GM11168 (cell line): Measurements from ENCODE around the gene KIF3C.
"Not testable (repeated sequence)": the region's sequence is repeated elsewhere in the genome, so short reads cannot be mapped to it uniquely, and the experiment has no call there.

Experiments
- in situ Hi-C: fragments of 300-500 bp; cut with MboI; formaldehyde crosslinking; loops from one replicate; pipeline ENCODE4 v1.12.0; 2022; ENCODE audit warnings: low sequenced_read_pairs; ENCODE audit not compliant: unreplicated experiment

Gene KIF3C

GRCh38 chr2:25982273-25982967 lies at the start of gene KIF3C:
Gene KIF3C, minus strand, starts transcription at chr2:25982497. Its CDS starts 580 bp downstream, at chr2:25981917.
- in situ Hi-C loops: loop anchor here (10.0 kb wide), 1 partner anchor 162 kb away; no protein-coding TSS in a partner anchor

GRCh38 chr2:26028083-26028482 lies 45.8 kb upstream of the KIF3C start:
- in situ Hi-C loops: not testable (repeated sequence)

GRCh38 chr2:26025509-26025908 lies 43.2 kb upstream of the KIF3C start:
- in situ Hi-C loops: no loop called here

- in situ Hi-C loops: no loop called here
Measured at GRCh38 chr2:26024260-26024659, 42.0 kb upstream of the KIF3C start.

- in situ Hi-C loops: no loop called here
Measured at GRCh38 chr2:26020231-26020640, 37.9 kb upstream of the KIF3C start.

GRCh38 chr2:26018184-26019055 lies 36.1 kb upstream of the KIF3C start:
- in situ Hi-C loops: no loop called here

GRCh38 chr2:26017464-26018183 lies 35.3 kb upstream of the KIF3C start:
- in situ Hi-C loops: no loop called here

- in situ Hi-C loops: not testable (repeated sequence)
Measured at GRCh38 chr2:26016706-26017045, 34.4 kb upstream of the KIF3C start.

GRCh38 chr2:26016012-26016705 lies 33.9 kb upstream of the KIF3C start:
- in situ Hi-C loops: no loop called here

GRCh38 chr2:26013668-26014067 lies 31.4 kb upstream of the KIF3C start:
- in situ Hi-C loops: no loop called here

GRCh38 chr2:26011990-26012856 lies 29.9 kb upstream of the KIF3C start:
- in situ Hi-C loops: no loop called here

GRCh38 chr2:26011609-26011989 lies 29.3 kb upstream of the KIF3C start:
- in situ Hi-C loops: no loop called here

GRCh38 chr2:26010943-26011342 lies 28.6 kb upstream of the KIF3C start:
- in situ Hi-C loops: no loop called here

- in situ Hi-C loops: no loop called here
Measured at GRCh38 chr2:26009567-26009963, 27.3 kb upstream of the KIF3C start.

- in situ Hi-C loops: no loop called here
Measured at GRCh38 chr2:26008851-26009566, 26.7 kb upstream of the KIF3C start.

GRCh38 chr2:26008095-26008494 lies 25.8 kb upstream of the KIF3C start:
- in situ Hi-C loops: no loop called here

GRCh38 chr2:26002632-26003310 lies 20.5 kb upstream of the KIF3C start:
- in situ Hi-C loops: no loop called here

GRCh38 chr2:26001743-26002351 lies 19.6 kb upstream of the KIF3C start:
- in situ Hi-C loops: no loop called here
